Activated CD4-positive, alpha-beta memory T cell treated with anti-CD3 and anti-CD28 coated beads, Interleukin-2, amount 10 ng/mL, durations not matched to agents 7 days and 5 days (primary cell): ENCODE measurements around the gene RPS6KC1. TPM values are rescaled to one million over a fixed set of nuclear protein-coding genes. Genes with fewer than 3 reads are reported as not detected.

ENCODE experiments used
- CTCF ChIA-PET: fragments of 350-600 bp; sonication (Branson Sonifier 250); formaldehyde crosslinking; loops from one replicate; lab custom pipeline; 2021; ENCODE audit warnings: antibody characterized with exemption, inconsistent platforms; lab: Charles Lee
- POLR2A ChIA-PET: fragments of 350-600 bp; sonication (Branson Sonifier 250); formaldehyde crosslinking; loops from one replicate; lab custom pipeline; 2021; ENCODE audit warnings: antibody characterized with exemption; lab: Charles Lee
- DNase-seq: peaks from one replicate; pipeline ENCODE4 v3.0.0-alpha.2; 2020
- H3K27ac Mint-ChIP-seq: one replicate; pipeline ENCODE4 v1.8.0; 2021; ENCODE audit warnings: mild to moderate bottlenecking, mixed read lengths
- H3K27me3 Mint-ChIP-seq: one replicate; pipeline ENCODE4 v1.8.0; 2021; ENCODE audit warnings: mixed read lengths
- H3K36me3 Mint-ChIP-seq: one replicate; pipeline ENCODE4 v1.8.0; 2021; ENCODE audit warnings: low read depth, mixed read lengths
- H3K4me1 Mint-ChIP-seq: one replicate; pipeline ENCODE4 v1.8.0; 2021; ENCODE audit warnings: mixed read lengths
- H3K4me3 Mint-ChIP-seq: one replicate; pipeline ENCODE4 v1.8.0; 2021; ENCODE audit warnings: mild to moderate bottlenecking, mixed read lengths
- H3K9me3 Mint-ChIP-seq: one replicate; pipeline ENCODE4 v1.8.0; 2021; ENCODE audit warnings: mixed read lengths
- total RNA-seq, 2 experiments: library from RNA; stranded (reverse); gene quantifications; one replicate each; pipeline ENCODE4 v1.2.3, GENCODE V29; 2021

Gene RPS6KC1
- total RNA-seq, 2 experiments from 2014 or later: 12.3 to 12.6 TPM

GRCh38 chr1:213120386-213120785 is 69.3 kb downstream of the RPS6KC1 start:
- CTCF ChIA-PET: no interaction called here
- H3K27ac Mint-ChIP-seq: no peak overlapping the region

GRCh38 chr1:213120961-213121360 is 69.9 kb downstream of the RPS6KC1 start:
- Mint-ChIP-seq H3K9me3 (no peaks in the 10 kb centered on the region), H3K4me3 (no peak overlapping the region), H3K4me1 (peaks cover 9% of the 10 kb centered on the region), H3K27me3 (no peaks in the 10 kb centered on the region), H3K27ac (no peak overlapping the region), H3K36me3 (no peaks in the 10 kb centered on the region)
- CTCF ChIA-PET: no interaction called here
- POLR2A ChIA-PET: no interaction called here
- DNase-seq: no peak

More at GRCh38 chr1:213120386-213120785, 69.3 kb downstream of the RPS6KC1 start:
- no peak overlapping the region for H3K4me3 Mint-ChIP-seq
- POLR2A ChIA-PET: interaction anchor here (0.7 kb wide), 1 partner anchor 10 kb away, joined by 3 read pairs; no protein-coding TSS in a partner anchor
- H3K9me3 Mint-ChIP-seq: no peaks in the 10 kb centered on the region
- H3K36me3 Mint-ChIP-seq: no peaks in the 10 kb centered on the region
- peaks cover 9% of the 10 kb centered on the region for H3K4me1 Mint-ChIP-seq
- DNase-seq: no peak
- H3K27me3 Mint-ChIP-seq: no peaks in the 10 kb centered on the region

GRCh38 chr1:213122514-213122929 is 71.5 kb downstream of the RPS6KC1 start:
- Mint-ChIP-seq H3K27me3 (no peaks in the 10 kb centered on the region), H3K36me3 (no peaks in the 10 kb centered on the region), H3K27ac (no peak overlapping the region), H3K4me1 (peaks cover 9% of the 10 kb centered on the region), H3K4me3 (no peak overlapping the region), H3K9me3 (no peaks in the 10 kb centered on the region)
- DNase-seq: no peak
- ChIA-PET POLR2A (no interaction called here), CTCF (interaction anchor here (0.8 to 1.7 kb wide), 6 partner anchors 19 to 163 kb away, joined by 3 to 6 read pairs (median 3); no protein-coding TSS in a partner anchor)

- DNase-seq: no peak
- Mint-ChIP-seq H3K36me3 (no peaks in the 10 kb centered on the region), H3K9me3 (no peaks in the 10 kb centered on the region), H3K27me3 (no peaks in the 10 kb centered on the region), H3K27ac (no peak overlapping the region), H3K4me1 (peaks cover 9% of the 10 kb centered on the region), H3K4me3 (no peak overlapping the region)
- CTCF ChIA-PET: interaction anchor here (0.9 to 1.7 kb wide), 5 partner anchors 35 to 162 kb away, joined by 3 to 6 read pairs (median 3); no protein-coding TSS in a partner anchor
- POLR2A ChIA-PET: no interaction called here
Observed at GRCh38 chr1:213123087-213123486, 72.0 kb downstream of the RPS6KC1 start.

- no peaks in the 10 kb centered on the region for H3K9me3 Mint-ChIP-seq
- H3K4me1 Mint-ChIP-seq: peaks cover 9% of the 10 kb centered on the region
- no peak overlapping the region for H3K4me3 Mint-ChIP-seq
- CTCF ChIA-PET: interaction anchor here (0.9 to 1.7 kb wide), 5 partner anchors 36 to 162 kb away, joined by 3 to 6 read pairs (median 3); no protein-coding TSS in a partner anchor
- no peaks in the 10 kb centered on the region for H3K27me3 Mint-ChIP-seq
- no peaks in the 10 kb centered on the region for H3K36me3 Mint-ChIP-seq
- no peak overlapping the region for H3K27ac Mint-ChIP-seq
- no peak for DNase-seq
- POLR2A ChIA-PET: no interaction called here
Observed at GRCh38 chr1:213123536-213123935, 72.5 kb downstream of the RPS6KC1 start.

GRCh38 chr1:213124590-213124989 is 73.5 kb downstream of the RPS6KC1 start:
- CTCF ChIA-PET: interaction anchor here (0.5 kb wide), 1 partner anchor 50 kb away, joined by 4 read pairs; no protein-coding TSS in a partner anchor
- no peak for DNase-seq
- Mint-ChIP-seq H3K36me3 (no peaks in the 10 kb centered on the region), H3K9me3 (no peaks in the 10 kb centered on the region), H3K27ac (no peak overlapping the region), H3K4me1 (peaks cover 9% of the 10 kb centered on the region), H3K27me3 (no peaks in the 10 kb centered on the region), H3K4me3 (no peak overlapping the region)
- POLR2A ChIA-PET: no interaction called here

GRCh38 chr1:213125643-213126042 is 74.6 kb downstream of the RPS6KC1 start:
- H3K27me3 Mint-ChIP-seq: no peaks in the 10 kb centered on the region
- H3K36me3 Mint-ChIP-seq: no peaks in the 10 kb centered on the region
- DNase-seq: no peak
- CTCF ChIA-PET: interaction anchor here (0.7 kb wide), 1 partner anchor 161 kb away, joined by 3 read pairs; no protein-coding TSS in a partner anchor
- no peak overlapping the region for H3K4me3 Mint-ChIP-seq
- peaks cover 4% of the 10 kb centered on the region for H3K4me1 Mint-ChIP-seq
- no peak overlapping the region for H3K27ac Mint-ChIP-seq
- POLR2A ChIA-PET: no interaction called here
- no peaks in the 10 kb centered on the region for H3K9me3 Mint-ChIP-seq

- Mint-ChIP-seq H3K9me3 (no peaks in the 10 kb centered on the region), H3K27me3 (no peaks in the 10 kb centered on the region), H3K36me3 (no peaks in the 10 kb centered on the region), H3K27ac (no peak overlapping the region), H3K4me3 (no peak overlapping the region), H3K4me1 (no peaks in the 10 kb centered on the region)
- POLR2A ChIA-PET: no interaction called here
- CTCF ChIA-PET: no interaction called here
- no peak for DNase-seq
Observed at GRCh38 chr1:213127074-213127473, 76.0 kb downstream of the RPS6KC1 start.

GRCh38 chr1:213131851-213132655 is 81.0 kb downstream of the RPS6KC1 start:
- POLR2A ChIA-PET: no interaction called here
- no peaks in the 10 kb centered on the region for H3K9me3 Mint-ChIP-seq
- H3K27ac Mint-ChIP-seq: no peak overlapping the region
- CTCF ChIA-PET: no interaction called here
- H3K36me3 Mint-ChIP-seq: no peaks in the 10 kb centered on the region
- H3K4me3 Mint-ChIP-seq: no peak overlapping the region
- no peaks in the 10 kb centered on the region for H3K27me3 Mint-ChIP-seq
- no peak for DNase-seq
- H3K4me1 Mint-ChIP-seq: no peaks in the 10 kb centered on the region

- peaks cover 5% of the 10 kb centered on the region for H3K9me3 Mint-ChIP-seq
- ChIA-PET CTCF (no interaction called here), POLR2A (no interaction called here)
- no peak overlapping the region for H3K4me3 Mint-ChIP-seq
- peaks cover 19% of the 10 kb centered on the region for H3K36me3 Mint-ChIP-seq
- no peaks in the 10 kb centered on the region for H3K27me3 Mint-ChIP-seq
- DNase-seq: no peak
- H3K4me1 Mint-ChIP-seq: no peaks in the 10 kb centered on the region
- no peak overlapping the region for H3K27ac Mint-ChIP-seq
Observed at GRCh38 chr1:213135572-213135971, 84.5 kb downstream of the RPS6KC1 start.

- Mint-ChIP-seq H3K9me3 (peaks cover 5% of the 10 kb centered on the region), H3K4me3 (no peak overlapping the region), H3K27me3 (no peaks in the 10 kb centered on the region), H3K4me1 (no peaks in the 10 kb centered on the region), H3K27ac (no peak overlapping the region), H3K36me3 (peaks cover 19% of the 10 kb centered on the region)
- CTCF ChIA-PET: no interaction called here
- no peak for DNase-seq
- POLR2A ChIA-PET: no interaction called here
Observed at GRCh38 chr1:213136190-213136917, 85.3 kb downstream of the RPS6KC1 start.

- ChIA-PET POLR2A (no interaction called here), CTCF (no interaction called here)
- no peaks in the 10 kb centered on the region for H3K27me3 Mint-ChIP-seq
- H3K9me3 Mint-ChIP-seq: peaks cover 5% of the 10 kb centered on the region
- H3K27ac Mint-ChIP-seq: no peak overlapping the region
- H3K36me3 Mint-ChIP-seq: peaks cover 26% of the 10 kb centered on the region
- H3K4me3 Mint-ChIP-seq: no peak overlapping the region
- no peak for DNase-seq
- no peaks in the 10 kb centered on the region for H3K4me1 Mint-ChIP-seq
Observed at GRCh38 chr1:213138391-213138790, 87.3 kb downstream of the RPS6KC1 start.

GRCh38 chr1:213138892-213139291 is 87.9 kb downstream of the RPS6KC1 start:
- H3K36me3 Mint-ChIP-seq: peaks cover 26% of the 10 kb centered on the region
- DNase-seq: no peak
- peaks cover 5% of the 10 kb centered on the region for H3K9me3 Mint-ChIP-seq
- H3K4me1 Mint-ChIP-seq: no peaks in the 10 kb centered on the region
- H3K4me3 Mint-ChIP-seq: no peak overlapping the region
- H3K27me3 Mint-ChIP-seq: no peaks in the 10 kb centered on the region
- ChIA-PET CTCF (no interaction called here), POLR2A (no interaction called here)
- H3K27ac Mint-ChIP-seq: no peak overlapping the region
